Transverse colon (tissue), 4 donors: ENCODE results near the gene CD151. TPM values are rescaled to one million over a fixed set of nuclear protein-coding genes. Genes with fewer than 3 reads are reported as not detected.
A peak's percentile ranks its signal among the peaks of the same experiment; 100 is the strongest.

Experiments used
- DNase-seq: peaks from one replicate; pipeline ENCODE4 v3.0.0-alpha.2; 2019
- H3K27ac ChIP-seq, 4 donors: fragments of 200-600 bp; sonication (generic); 2 replicates each; pipeline ENCODE4 v1.5.1; 2016 to 2018; ENCODE audit warnings: inconsistent platforms in 4 of 4
- H3K27me3 ChIP-seq: fragments of 200-600 bp; sonication (generic); 2 replicates; pipeline ENCODE4 v1.5.1; 2017; ENCODE audit warnings: inconsistent platforms
- H3K36me3 ChIP-seq, 4 donors: fragments of 200-600 bp; sonication (generic); 2 replicates each; pipeline ENCODE4 v1.5.1; 2017 to 2019; ENCODE audit warnings: inconsistent platforms in 4 of 4
- H3K4me1 ChIP-seq, 4 donors: fragments of 200-600 bp; sonication (generic); 2 replicates each; pipeline ENCODE4 v1.5.1; 2017 to 2020; ENCODE audit warnings: inconsistent platforms in 4 of 4
- H3K4me3 ChIP-seq, 4 donors: fragments of 200-600 bp; sonication (generic); 1 replicate in 1 of 4; 2 replicates in 3 of 4; pipeline versions ENCODE4 v1.5.1 to v1.6.1; 2017 to 2019; ENCODE audit warnings: inconsistent platforms in 4 of 4
- H3K9me3 ChIP-seq, 2 donors: fragments of 200-600 bp; sonication (generic); 2 replicates each; pipeline ENCODE4 v1.5.1; 2017 to 2019; ENCODE audit warnings: inconsistent platforms in 2 of 2
- CTCF ChIP-seq, 5 experiments: fragments of 200-600 bp in 3 of 5; fragments of 450-650 bp in 2 of 5; sonication (generic) in 3 of 5; IDR thresholded peaks; 1 replicate in 2 of 5; 2 replicates in 3 of 5; pipeline ENCODE4 v1.5.1; 2016 to 2017; ENCODE audit warnings: antibody characterized with exemption in 5 of 5, inconsistent platforms in 3 of 5, mild to moderate bottlenecking in 2 of 5, moderate library complexity in 1 of 5
- EP300 ChIP-seq: sonication (generic); formaldehyde crosslinking; IDR thresholded peaks from one replicate; pipeline ENCODE4 v1.6.1; 2017; ENCODE audit warnings: antibody characterized with exemption, low read depth
- POLR2A ChIP-seq: fragments of 450-650 bp; IDR thresholded peaks from one replicate; pipeline ENCODE4 v1.6.1; 2016; ENCODE audit warnings: antibody characterized with exemption, mild to moderate bottlenecking, moderate library complexity
- POLR2AphosphoS5 ChIP-seq, 3 donors: sonication (generic); formaldehyde crosslinking; IDR thresholded peaks; one replicate each; pipeline ENCODE4 v1.6.1; 2016; ENCODE audit warnings: antibody characterized with exemption in 3 of 3
- WGBS, 2 donors: methylation state at CpG; one replicate each; pipeline ENCODE4 v1.1.5; 2018; ENCODE audit warnings: low coverage in 1 of 2; 5-methylcytosine and 5-hydroxymethylcytosine counted together
- in situ Hi-C, 4 donors: fragments of 200-750 bp; cut with MboI; loops; one replicate each; pipeline versions ENCODE4 v1.15.0 to v1.15.1; 2017; ENCODE audit warnings: low sequenced_read_pairs in 3 of 4, low pct_ligation_motif_present in 1 of 4, low pct_unique_long_range_greater_than_20kb in 1 of 4
- intact Hi-C: fragments of 100-400 bp; cut with DNase I; formaldehyde crosslinking; loops from one replicate; pipeline ENCODE4 v1.15.1; 2023; ENCODE audit warnings: low total_unique reads
- total RNA-seq, 4 donors: library from RNA; depleted of rRNA; stranded (reverse); fragments of >200 nt; gene quantifications; one replicate each; pipeline ENCODE4 v1.1.0, GENCODE V29; 2016

Gene CD151
- total RNA-seq, 4 donors from 2014 or later, result 252 to 650 (median 429) TPM

DNA sequence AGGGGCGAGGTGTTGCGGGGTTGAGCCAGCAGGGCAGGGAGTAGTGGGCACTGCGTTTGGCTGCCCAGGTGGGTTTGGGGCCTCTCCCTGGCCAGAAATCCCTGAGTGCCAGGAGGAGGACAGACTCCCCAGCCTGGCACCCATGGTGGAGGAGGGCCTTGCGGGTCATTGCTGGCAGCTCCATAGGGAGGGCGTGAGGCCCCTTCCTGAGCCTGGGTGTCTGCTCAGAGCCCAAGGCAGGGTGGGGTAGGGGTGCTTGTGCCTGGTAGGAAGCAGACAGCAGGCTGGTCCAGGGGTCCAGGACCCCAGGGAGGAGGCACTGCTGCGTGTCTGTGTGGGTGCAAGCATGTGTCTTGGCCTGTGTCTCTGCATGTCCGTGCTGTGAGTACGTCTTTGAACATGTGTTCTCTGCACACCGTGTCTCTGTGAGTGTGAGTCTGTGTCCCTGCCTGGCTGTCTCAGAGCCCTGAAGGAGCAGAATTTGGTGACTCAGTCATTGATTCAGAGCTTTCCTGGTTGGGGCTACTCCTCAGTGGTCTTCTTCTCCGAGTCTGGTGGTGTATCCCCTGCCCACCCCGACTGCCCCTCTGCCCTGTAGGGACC, 13.8 kb downstream of the CD151 start:
- H3K4me1 ChIP-seq, result peaks cover 20 to 59% (median 45%) of the 10 kb centered on the region in 4 donors
- WGBS, 2 donors, result 43 to 77% methylated on average over 3 to 10 of the region's 11 CpGs
- intact Hi-C loops, result no loop called here
- H3K27ac ChIP-seq, result peak overlapping the region in 1 of 4 donors; percentile 88
- no peaks in the 10 kb centered on the region for H3K36me3 ChIP-seq
- peaks cover 49% of the 10 kb centered on the region for H3K27me3 ChIP-seq
- in situ Hi-C loops, result no loop called here
- TF ChIP-seq EP300 (no peak), POLR2A (no peak), POLR2AphosphoS5 (IDR thresholded peaks at IDR 0.05) (no peak), CTCF (IDR thresholded peaks at IDR 0.05) (no peak)
- DNase-seq, result no peak
- no peaks in the 10 kb centered on the region for H3K9me3 ChIP-seq
- no peak overlapping the region for H3K4me3 ChIP-seq

GRCh38 chr11:847876-848275, 15.1 kb downstream of the CD151 start:
- Histone ChIP-seq H3K9me3 (no peaks in the 10 kb centered on the region), H3K4me3 (no peak overlapping the region), H3K36me3 (no peaks in the 10 kb centered on the region), H3K4me1 (peaks cover 18 to 52% (median 42%) of the 10 kb centered on the region in 4 donors), H3K27ac (no peak overlapping the region), H3K27me3 (peaks cover 49% of the 10 kb centered on the region)
- no peak for DNase-seq
- WGBS, 2 donors, result 65% methylated on average over 14 of the region's 18 CpGs; no CpG with 5 or more reads in 1 of the 2 donors
- no peak for TF ChIP-seq POLR2A
- TF ChIP-seq POLR2AphosphoS5 (IDR thresholded peaks at IDR 0.05), result no peak
- TF ChIP-seq CTCF (IDR thresholded peaks at IDR 0.05), result no peak
- TF ChIP-seq EP300, result no peak
- intact Hi-C loops, result no loop called here
- in situ Hi-C loops, result no loop called here

DNA sequence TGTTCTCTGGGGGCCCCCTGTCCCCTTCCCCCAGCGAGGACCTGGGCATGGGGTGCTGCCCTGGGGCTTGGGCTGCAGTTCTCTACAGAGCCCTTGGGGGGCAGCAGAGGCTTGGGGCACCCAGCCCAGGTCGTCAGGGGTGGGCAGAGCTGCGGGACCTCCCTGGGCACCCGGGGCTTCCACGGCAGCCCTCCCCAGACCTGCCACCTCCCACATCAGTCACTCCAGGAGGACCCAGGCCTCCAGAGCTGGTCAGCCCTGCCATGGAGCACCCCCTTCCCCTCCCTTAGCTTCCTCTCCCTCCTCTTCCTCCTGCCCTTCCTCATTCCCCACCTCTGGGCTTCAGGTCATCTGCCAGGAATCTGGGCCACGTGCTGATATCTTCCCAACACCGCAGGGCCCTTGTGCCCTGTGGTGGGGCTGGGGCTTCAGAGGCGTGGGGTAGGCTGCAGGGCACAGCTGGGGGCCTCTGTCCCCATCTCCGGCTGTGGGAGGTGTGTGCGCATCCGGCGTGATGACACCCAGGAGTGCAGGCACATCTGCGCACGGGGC, 15.7 kb downstream of the CD151 start:
- Histone ChIP-seq H3K27ac (no peak overlapping the region), H3K9me3 (no peaks in the 10 kb centered on the region), H3K36me3 (no peaks in the 10 kb centered on the region), H3K4me3 (peak overlapping the region in 1 of 4 donors; percentile 48), H3K27me3 (peaks cover 44% of the 10 kb centered on the region), H3K4me1 (peaks cover 18 to 46% (median 36%) of the 10 kb centered on the region in 4 donors)
- WGBS, 2 donors, result 0 to 28% methylated on average over 3 to 14 of the region's 14 CpGs
- DNase-seq, result peak; percentile 61
- in situ Hi-C loops, result no loop called here
- intact Hi-C loops, result no loop called here
- no peak for TF ChIP-seq POLR2A
- TF ChIP-seq CTCF (IDR thresholded peaks at IDR 0.05), result peak; percentile 89 to 98 (median 91)

GRCh38 chr11:849104-849824, 16.5 kb downstream of the CD151 start:
- 1% methylated on average over 18 of the region's 71 CpGs; no CpG with 5 or more reads in 1 of the 2 donors for WGBS, 2 donors
- peaks cover 18 to 38% (median 28%) of the 10 kb centered on the region in 4 donors for H3K4me1 ChIP-seq
- H3K27me3 ChIP-seq, result peaks cover 38% of the 10 kb centered on the region
- no peaks in the 10 kb centered on the region for H3K36me3 ChIP-seq
- no peak for DNase-seq
- H3K9me3 ChIP-seq, result no peaks in the 10 kb centered on the region
- no peak overlapping the region for H3K27ac ChIP-seq
- in situ Hi-C loops (no loop called here), intact Hi-C loops (no loop called here)
- TF ChIP-seq POLR2A (no peak), CTCF (IDR thresholded peaks at IDR 0.05) (no peak), POLR2AphosphoS5 (IDR thresholded peaks at IDR 0.05) (no peak), EP300 (no peak)
- H3K4me3 ChIP-seq, result peak overlapping the region in 3 of 4 donors; percentile 14 to 48 (median 32)
